Effector memory CD4-positive, alpha-beta T cell (primary cell): ENCODE data around the gene LYRM9.
"Not testable (repeated sequence)": the region's sequence is repeated elsewhere in the genome, so short reads cannot be mapped to it uniquely, and the experiment has no call there.

ENCODE experiments used
- DNase-seq, 3 donors: peaks; one replicate each; pipeline ENCODE4 v3.0.0-alpha.2; 2020
- H3K27ac ChIP-seq: 2 replicates; pipeline ENCODE4 v1.7.0; 2013; ENCODE audit warnings: mild to moderate bottlenecking, low read length, moderate library complexity; ENCODE audit not compliant: insufficient read depth, poor library complexity, severe bottlenecking
- H3K27me3 ChIP-seq: replicated peaks from 2 replicates; pipeline ENCODE4 v1.7.0; 2013; ENCODE audit warnings: mild to moderate bottlenecking, low read length; ENCODE audit not compliant: insufficient read depth, control insufficient read depth, poor library complexity, severe bottlenecking
- H3K36me3 ChIP-seq: 2 replicates; pipeline ENCODE4 v1.7.0; 2013; ENCODE audit warnings: mild to moderate bottlenecking, low read length, moderate library complexity; ENCODE audit not compliant: control insufficient read depth, insufficient read depth
- H3K4me1 ChIP-seq: 2 replicates; pipeline ENCODE4 v1.7.0; 2013; ENCODE audit warnings: low read length, mild to moderate bottlenecking; ENCODE audit not compliant: control insufficient read depth, insufficient read depth, poor library complexity, severe bottlenecking
- H3K4me3 ChIP-seq: 2 replicates; pipeline ENCODE4 v1.7.0; 2013; ENCODE audit warnings: low read length, low read depth, mild to moderate bottlenecking; ENCODE audit not compliant: insufficient read depth, poor library complexity, severe bottlenecking
- H3K9me3 ChIP-seq: 2 replicates; pipeline ENCODE4 v1.7.0; 2013; ENCODE audit warnings: mild to moderate bottlenecking, low read length, moderate library complexity; ENCODE audit not compliant: control insufficient read depth

LYRM9 gene

GRCh38 chr17:27895123-27895895, 2.1 kb upstream of the LYRM9 start:
- Histone ChIP-seq H3K4me1 (peaks cover 4% of the 10 kb centered on the region), H3K36me3 (no peaks in the 10 kb centered on the region), H3K27ac (no peak overlapping the region), H3K4me3 (no peak overlapping the region), H3K9me3 (no peaks in the 10 kb centered on the region), H3K27me3 (no peaks in the 10 kb centered on the region)
- no peak for DNase-seq

- no peaks in the 10 kb centered on the region for H3K27me3 ChIP-seq
- no peaks in the 10 kb centered on the region for H3K9me3 ChIP-seq
- H3K36me3 ChIP-seq = no peaks in the 10 kb centered on the region
- no peak for DNase-seq
- peaks cover 4% of the 10 kb centered on the region for H3K4me1 ChIP-seq
- no peak overlapping the region for H3K27ac ChIP-seq
- no peak overlapping the region for H3K4me3 ChIP-seq
These were observed 807 bp upstream of the LYRM9 start for GRCh38 chr17:27893841-27894503.

- H3K4me3 ChIP-seq = peak overlapping the region; percentile 69
- no peaks in the 10 kb centered on the region for H3K9me3 ChIP-seq
- peaks cover 4% of the 10 kb centered on the region for H3K4me1 ChIP-seq
- peak overlapping the region; percentile 59 for H3K27ac ChIP-seq
- no peaks in the 10 kb centered on the region for H3K36me3 ChIP-seq
- no peaks in the 10 kb centered on the region for H3K27me3 ChIP-seq
- no peak for DNase-seq
These were observed 661 bp downstream of the LYRM9 start for GRCh38 chr17:27892542-27892865.

- peaks cover 4% of the 10 kb centered on the region for H3K4me1 ChIP-seq
- no peak overlapping the region for H3K4me3 ChIP-seq
- no peak for DNase-seq
- no peaks in the 10 kb centered on the region for H3K36me3 ChIP-seq
- no peak overlapping the region for H3K27ac ChIP-seq
- H3K9me3 ChIP-seq = no peaks in the 10 kb centered on the region
- H3K27me3 ChIP-seq = no peaks in the 10 kb centered on the region
These were observed 1.3 kb downstream of the LYRM9 start for GRCh38 chr17:27891841-27892240.

- Histone ChIP-seq H3K27ac (no peak overlapping the region), H3K4me3 (no peak overlapping the region), H3K36me3 (no peaks in the 10 kb centered on the region), H3K27me3 (no peaks in the 10 kb centered on the region), H3K4me1 (peaks cover 4% of the 10 kb centered on the region), H3K9me3 (no peaks in the 10 kb centered on the region)
- DNase-seq = no peak
These were observed 3.4 kb downstream of the LYRM9 start for GRCh38 chr17:27889711-27890251.

- DNase-seq = no peak
- no peaks in the 10 kb centered on the region for H3K36me3 ChIP-seq
- no peak overlapping the region for H3K4me3 ChIP-seq
- no peaks in the 10 kb centered on the region for H3K9me3 ChIP-seq
- H3K27ac ChIP-seq = no peak overlapping the region
- no peaks in the 10 kb centered on the region for H3K27me3 ChIP-seq
- peaks cover 4% of the 10 kb centered on the region for H3K4me1 ChIP-seq
These were observed 4.2 kb downstream of the LYRM9 start for GRCh38 chr17:27888945-27889344.

- DNase-seq = no peak
- H3K9me3 ChIP-seq = no peaks in the 10 kb centered on the region
- H3K4me1 ChIP-seq = peaks cover 4% of the 10 kb centered on the region
- H3K36me3 ChIP-seq = no peaks in the 10 kb centered on the region
- H3K4me3 ChIP-seq = no peak overlapping the region
- H3K27ac ChIP-seq = no peak overlapping the region
- H3K27me3 ChIP-seq = no peaks in the 10 kb centered on the region
These were observed 5.1 kb downstream of the LYRM9 start for GRCh38 chr17:27888067-27888466.

- DNase-seq, H3K4me1 ChIP-seq: not testable (repeated sequence)
These were observed 6.7 kb downstream of the LYRM9 start for GRCh38 chr17:27886348-27886906.

GRCh38 chr17:27882162-27882840, 10.9 kb downstream of the LYRM9 start:
- no peak for DNase-seq
- H3K27me3 ChIP-seq = no peaks in the 10 kb centered on the region
- H3K36me3 ChIP-seq = no peaks in the 10 kb centered on the region
- no peak overlapping the region for H3K4me3 ChIP-seq
- no peaks in the 10 kb centered on the region for H3K4me1 ChIP-seq
- no peak overlapping the region for H3K27ac ChIP-seq
- H3K9me3 ChIP-seq = no peaks in the 10 kb centered on the region

More at GRCh38 chr17:27886348-27886906, 6.7 kb downstream of the LYRM9 start:
- not testable (repeated sequence) for H3K9me3 ChIP-seq, H3K36me3 ChIP-seq, H3K27ac ChIP-seq, H3K27me3 ChIP-seq, H3K4me3 ChIP-seq
